HG03442 (cell line): ENCODE results near the gene MEIS2.

ENCODE experiments used
- ATAC-seq: cut with Tn5 transposase; IDR thresholded peaks from one replicate; pipeline ENCODE4 v1.9.1; 2021; ENCODE audit warnings: mild to moderate bottlenecking, moderate library complexity; ENCODE audit not compliant: unreplicated experiment

Gene MEIS2

DNA sequence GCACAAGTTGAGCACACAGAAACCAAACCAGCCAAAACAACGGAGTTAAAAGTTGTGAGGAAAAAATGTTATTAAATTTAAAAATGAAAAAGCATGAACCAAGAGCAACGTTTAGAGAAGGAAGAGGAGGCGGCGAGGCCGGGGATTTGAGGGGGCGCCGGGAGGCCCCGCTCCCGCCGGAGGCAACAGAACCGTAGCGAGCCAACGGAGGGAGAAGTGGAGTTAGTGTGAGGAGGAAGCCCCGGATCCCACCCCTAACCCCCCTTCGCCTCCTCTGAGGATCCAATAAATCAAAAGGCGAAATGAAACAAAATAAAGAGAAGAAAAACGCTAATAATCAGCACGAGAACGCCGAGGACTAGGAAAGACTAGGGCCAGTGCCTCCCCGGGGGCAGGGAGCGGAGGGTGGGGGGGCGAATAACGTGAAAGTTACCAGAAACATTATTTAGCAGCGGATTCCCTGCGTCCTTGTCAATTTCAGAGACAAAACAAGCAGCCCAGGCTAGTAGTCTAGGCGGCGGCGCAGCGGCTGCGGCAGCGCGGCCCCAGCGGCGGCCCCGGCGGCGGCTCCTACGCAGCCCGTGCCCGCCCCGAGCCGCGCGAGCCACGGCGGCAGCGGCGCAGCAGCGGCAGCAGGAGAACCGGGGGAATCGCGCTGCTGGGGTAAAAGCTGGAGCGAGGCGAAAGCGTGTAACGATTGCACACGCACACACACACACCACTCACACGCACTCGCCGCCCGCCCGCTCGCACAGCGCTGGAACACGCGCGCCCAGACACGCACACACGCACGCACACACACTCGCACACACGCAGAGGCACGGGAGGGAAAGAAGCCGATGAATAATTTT lies 1.7 kb downstream of the MEIS2 start:
- ATAC-seq = peak; percentile 44

- no peak for ATAC-seq
These were observed 3.0 kb downstream of the MEIS2 start for GRCh38 chr15:37097144-37097919.

- no peak for ATAC-seq
These were observed 3.7 kb downstream of the MEIS2 start for GRCh38 chr15:37096558-37097143.

DNA sequence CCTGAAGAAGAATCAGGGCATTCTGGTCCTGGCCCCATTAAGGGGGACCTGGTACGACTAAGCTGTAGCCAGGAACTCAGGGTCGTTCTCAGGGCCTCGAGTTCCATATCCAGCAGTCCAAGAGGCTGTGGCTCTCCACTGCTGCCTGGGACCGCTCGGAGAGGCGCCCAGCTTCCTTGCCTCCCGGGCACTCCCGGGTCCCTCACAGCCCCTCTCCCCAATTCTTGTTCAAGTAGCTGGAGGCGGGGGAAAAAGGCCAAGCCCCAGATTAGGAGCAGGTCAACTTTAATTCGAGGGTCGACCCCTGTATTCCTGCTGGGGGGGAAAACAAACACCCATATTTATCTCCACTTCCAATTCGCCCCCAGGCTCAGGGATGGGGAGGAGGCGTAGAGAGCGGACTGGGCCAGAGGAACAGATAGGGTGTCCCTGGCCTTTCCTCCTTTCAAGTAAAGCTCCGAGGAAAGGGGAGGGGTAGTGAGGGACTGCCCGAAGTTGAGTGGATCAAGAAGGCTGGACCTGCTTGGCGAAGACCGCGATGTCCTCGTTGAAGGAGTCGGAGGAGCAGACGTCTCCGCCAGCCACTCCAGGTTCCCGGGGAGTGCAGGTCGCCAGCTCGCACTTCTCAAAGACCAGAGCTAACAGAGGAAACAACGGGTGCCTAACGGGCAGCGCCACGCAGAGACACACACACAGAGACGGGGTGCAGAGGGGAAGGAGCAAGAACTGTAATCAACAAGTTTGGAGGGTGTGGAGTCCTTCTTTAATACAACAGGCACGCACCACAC lies 4.4 kb downstream of the MEIS2 start:
- ATAC-seq = no peak

DNA sequence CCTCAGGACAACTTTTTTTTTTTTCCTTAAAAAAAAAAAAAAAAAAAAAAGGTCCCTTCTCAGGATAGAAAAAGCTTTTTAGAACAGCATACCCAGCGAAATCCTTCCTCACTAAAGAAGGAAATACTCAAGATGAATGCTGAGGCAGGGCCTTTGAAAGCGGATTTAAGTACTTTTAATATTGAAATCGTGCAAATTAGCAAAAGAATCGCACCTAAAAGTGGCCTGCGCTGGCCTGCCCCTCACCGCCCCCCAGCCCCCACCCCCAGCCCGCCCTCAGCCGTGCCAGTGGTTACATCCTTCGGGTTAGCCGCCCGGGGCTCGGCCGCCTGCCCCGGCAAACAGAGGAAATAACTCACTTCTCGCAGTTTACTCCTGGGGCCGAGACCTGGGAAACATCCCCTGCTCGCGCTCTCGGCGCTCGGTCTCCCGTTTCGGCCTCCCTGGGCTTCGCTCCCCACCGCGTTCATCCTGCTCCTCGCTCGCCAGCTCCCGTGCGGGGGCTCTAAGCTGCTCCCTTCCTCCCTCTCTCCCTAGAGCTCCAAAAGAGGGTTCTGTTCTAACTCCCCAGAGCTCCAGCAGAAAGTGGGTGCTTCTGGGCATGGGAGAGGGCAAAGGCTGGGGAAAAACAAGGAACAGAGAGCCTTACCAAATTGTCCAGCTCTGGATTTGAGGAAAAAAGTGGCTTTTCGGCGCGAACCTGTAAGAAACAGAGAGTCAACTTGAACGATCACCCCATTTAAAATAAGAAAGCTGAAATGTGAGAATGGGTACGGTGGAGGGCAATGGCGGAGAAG lies 5.2 kb downstream of the MEIS2 start:
- no peak for ATAC-seq

- no peak for ATAC-seq
These were observed 5.9 kb downstream of the MEIS2 start for GRCh38 chr15:37094333-37094914.

GRCh38 chr15:37093480-37094332 lies 6.6 kb downstream of the MEIS2 start:
- ATAC-seq = no peak

- ATAC-seq = no peak
These were observed 9.7 kb downstream of the MEIS2 start for GRCh38 chr15:37090543-37091175.

DNA sequence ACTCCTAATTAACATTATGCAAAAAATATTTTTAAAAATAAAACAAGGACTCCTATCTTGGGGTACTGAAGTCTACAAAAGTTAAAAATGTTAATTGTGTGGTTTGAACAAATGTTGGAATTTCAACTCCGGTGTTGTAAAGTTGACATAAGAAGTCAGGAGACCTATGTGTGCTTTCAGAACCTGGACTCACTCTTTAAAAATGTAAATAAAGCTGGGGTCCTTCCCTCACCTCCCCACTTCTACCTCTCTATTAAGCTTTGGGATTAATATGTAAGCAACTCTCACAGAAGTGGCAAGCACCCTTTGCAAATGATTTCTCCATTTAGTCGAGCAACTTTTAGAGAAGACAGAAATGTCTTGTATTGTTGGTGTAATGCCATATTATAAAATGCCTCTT lies 11.9 kb downstream of the MEIS2 start:
- no peak for ATAC-seq

GRCh38 chr15:37087131-37087588 lies 13.2 kb downstream of the MEIS2 start:
- no peak for ATAC-seq

DNA sequence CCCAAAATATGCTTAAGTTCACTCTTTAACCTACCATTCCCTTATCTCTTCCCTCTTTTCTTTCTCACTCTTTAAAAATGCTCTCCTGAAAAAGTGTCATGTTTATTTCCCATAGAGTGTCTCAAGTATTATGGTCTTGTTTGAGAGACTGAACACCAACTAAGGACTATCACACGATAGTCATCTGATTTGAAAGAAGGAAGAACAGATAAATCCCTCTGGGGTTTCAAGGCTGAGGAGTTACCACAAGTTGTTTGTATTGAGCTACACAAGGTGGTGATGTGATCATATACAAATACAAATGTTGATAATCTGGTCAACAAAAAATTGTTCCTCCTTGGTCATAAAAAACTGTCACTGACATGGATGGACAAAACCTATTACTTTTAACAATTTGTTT lies 13.8 kb downstream of the MEIS2 start:
- ATAC-seq = no peak

- no peak for ATAC-seq
These were observed 14.2 kb downstream of the MEIS2 start for GRCh38 chr15:37086120-37086519.

DNA sequence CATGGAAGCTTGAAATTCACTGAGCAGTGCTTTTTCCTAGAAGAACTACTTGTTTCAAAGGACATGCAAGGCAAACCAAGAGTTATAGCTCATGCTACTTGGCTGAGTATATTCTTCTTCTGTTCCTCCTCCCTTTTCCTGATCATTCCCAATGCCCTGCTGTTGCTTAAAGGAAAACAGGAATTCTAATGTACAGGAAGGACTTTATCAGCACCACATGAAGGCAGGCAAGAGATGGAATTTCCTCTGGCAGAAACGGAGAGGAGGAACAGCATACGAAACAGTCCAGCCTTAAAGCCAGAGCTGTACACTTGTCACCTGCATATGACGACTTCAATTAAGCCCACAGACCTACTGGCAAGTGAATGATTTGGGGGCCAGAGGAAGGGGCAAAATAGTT lies 15.7 kb downstream of the MEIS2 start:
- no peak for ATAC-seq

GRCh38 chr15:37083610-37084009 lies 16.7 kb downstream of the MEIS2 start:
- ATAC-seq = no peak

DNA sequence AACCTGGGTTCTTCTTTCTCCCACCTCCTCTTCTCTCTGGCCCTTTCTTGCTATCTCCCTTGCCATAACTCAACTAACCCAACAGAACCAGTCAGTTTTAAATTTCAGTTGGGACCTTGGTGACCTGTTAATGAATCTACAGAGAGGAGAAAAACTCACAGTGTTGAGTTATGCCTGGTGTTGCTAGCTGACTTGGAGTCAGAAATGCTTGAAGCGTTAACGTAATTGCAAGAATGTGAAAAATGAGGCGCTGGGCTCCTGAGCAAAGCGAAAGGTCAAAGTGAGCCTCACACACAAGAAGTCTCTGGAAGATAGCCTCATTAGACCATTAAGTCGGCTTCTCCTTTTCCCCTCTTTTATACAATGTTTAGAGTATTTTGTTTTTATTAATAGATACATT lies 18.4 kb downstream of the MEIS2 start:
- ATAC-seq = no peak

- ATAC-seq = no peak
These were observed 20.0 kb downstream of the MEIS2 start for GRCh38 chr15:37080261-37080921.

DNA sequence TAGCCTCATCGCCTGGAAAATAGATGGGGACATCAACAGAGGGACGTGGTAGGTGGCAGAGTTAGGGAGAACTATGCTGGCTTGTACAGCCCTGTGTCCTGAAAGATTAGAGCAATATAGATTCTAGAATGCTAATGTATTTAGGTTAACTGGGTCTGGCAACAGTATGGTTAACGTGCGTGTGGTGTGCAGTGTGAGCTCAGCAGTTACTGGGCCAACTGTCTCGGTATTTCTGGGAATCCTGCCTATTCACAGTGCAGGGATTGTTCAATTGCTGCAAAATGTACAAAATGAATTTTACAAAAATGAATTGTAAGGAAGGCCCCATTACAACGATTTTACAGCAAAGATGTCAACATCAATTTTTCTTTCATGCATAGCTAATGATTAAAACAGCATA lies 20.6 kb downstream of the MEIS2 start:
- ATAC-seq = no peak

- ATAC-seq = no peak
These were observed 21.8 kb downstream of the MEIS2 start for GRCh38 chr15:37078566-37078965.
